Right lobe of liver (tissue), 4 donors: ENCODE measurements around the gene GRM7.

Experiments
- POLR2A ChIP-seq: fragments of 450-650 bp; IDR thresholded peaks from one replicate; pipeline ENCODE4 v1.6.1; 2017; ENCODE audit warnings: antibody characterized with exemption, mild to moderate bottlenecking
- TF ChIP-seq, protein P1 (sequence below), 4 donors: fragments of 200-600 bp in 3 of 4; fragments of 450-650 bp in 1 of 4; IDR thresholded peaks; one replicate each; pipeline versions ENCODE4 v1.5.1 to v1.8.0; 2016 to 2022; ENCODE audit warnings: antibody characterized with exemption in 4 of 4, mild to moderate bottlenecking in 2 of 4
- donor health status: DM: no; HTN: no; CAD: no.
- donor health status: DM: no; HTN: no; CAD: no.
- donor health status: DM: no; HTN: yes; CAD: no.

DNA sequence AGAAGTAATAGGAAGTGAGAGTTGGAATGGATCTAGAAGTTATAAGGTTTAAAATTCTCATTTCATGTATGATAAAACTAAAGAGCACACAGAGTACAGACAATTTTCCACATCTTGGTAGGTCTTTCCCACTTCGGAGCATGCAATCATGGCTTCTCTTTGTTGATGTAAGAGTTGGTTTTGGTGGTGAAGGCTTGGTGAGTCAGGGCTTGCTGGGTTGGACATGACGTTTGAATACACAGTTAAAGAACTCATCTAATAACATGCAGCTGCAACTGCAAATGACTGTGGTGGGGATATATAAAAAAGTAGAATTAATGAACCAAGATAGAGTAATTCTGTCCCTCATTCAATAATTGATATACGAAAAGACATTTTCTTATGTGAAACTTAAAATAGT is 39.5 kb upstream of the GRM7 start:
- TF ChIP-seq, protein P1, sequence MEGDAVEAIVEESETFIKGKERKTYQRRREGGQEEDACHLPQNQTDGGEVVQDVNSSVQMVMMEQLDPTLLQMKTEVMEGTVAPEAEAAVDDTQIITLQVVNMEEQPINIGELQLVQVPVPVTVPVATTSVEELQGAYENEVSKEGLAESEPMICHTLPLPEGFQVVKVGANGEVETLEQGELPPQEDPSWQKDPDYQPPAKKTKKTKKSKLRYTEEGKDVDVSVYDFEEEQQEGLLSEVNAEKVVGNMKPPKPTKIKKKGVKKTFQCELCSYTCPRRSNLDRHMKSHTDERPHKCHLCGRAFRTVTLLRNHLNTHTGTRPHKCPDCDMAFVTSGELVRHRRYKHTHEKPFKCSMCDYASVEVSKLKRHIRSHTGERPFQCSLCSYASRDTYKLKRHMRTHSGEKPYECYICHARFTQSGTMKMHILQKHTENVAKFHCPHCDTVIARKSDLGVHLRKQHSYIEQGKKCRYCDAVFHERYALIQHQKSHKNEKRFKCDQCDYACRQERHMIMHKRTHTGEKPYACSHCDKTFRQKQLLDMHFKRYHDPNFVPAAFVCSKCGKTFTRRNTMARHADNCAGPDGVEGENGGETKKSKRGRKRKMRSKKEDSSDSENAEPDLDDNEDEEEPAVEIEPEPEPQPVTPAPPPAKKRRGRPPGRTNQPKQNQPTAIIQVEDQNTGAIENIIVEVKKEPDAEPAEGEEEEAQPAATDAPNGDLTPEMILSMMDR (IDR thresholded peaks at IDR 0.05) = no peak
- TF ChIP-seq POLR2A = no peak
